Embryonic facial prominence (tissue), 1 donor: ENCODE data around the gene NDN.
"Not testable (repeated sequence)": the region's sequence is repeated elsewhere in the genome, so short reads cannot be mapped to it uniquely, and the experiment has no call there.

Experiments used
- DNase-seq: peaks from one replicate; pipeline ENCODE4 v3.0.0-alpha.2; 2016; ENCODE audit errors: extremely low spot score

NDN gene, protein sequence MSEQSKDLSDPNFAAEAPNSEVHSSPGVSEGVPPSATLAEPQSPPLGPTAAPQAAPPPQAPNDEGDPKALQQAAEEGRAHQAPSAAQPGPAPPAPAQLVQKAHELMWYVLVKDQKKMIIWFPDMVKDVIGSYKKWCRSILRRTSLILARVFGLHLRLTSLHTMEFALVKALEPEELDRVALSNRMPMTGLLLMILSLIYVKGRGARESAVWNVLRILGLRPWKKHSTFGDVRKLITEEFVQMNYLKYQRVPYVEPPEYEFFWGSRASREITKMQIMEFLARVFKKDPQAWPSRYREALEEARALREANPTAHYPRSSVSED

GRCh38 chr15:23687143-23687470 is at the start of gene NDN:
NDN (minus strand) TSS chr15:23687305; CDS start chr15:23687217, 88 bp downstream.
- DNase-seq, result no peak

DNA sequence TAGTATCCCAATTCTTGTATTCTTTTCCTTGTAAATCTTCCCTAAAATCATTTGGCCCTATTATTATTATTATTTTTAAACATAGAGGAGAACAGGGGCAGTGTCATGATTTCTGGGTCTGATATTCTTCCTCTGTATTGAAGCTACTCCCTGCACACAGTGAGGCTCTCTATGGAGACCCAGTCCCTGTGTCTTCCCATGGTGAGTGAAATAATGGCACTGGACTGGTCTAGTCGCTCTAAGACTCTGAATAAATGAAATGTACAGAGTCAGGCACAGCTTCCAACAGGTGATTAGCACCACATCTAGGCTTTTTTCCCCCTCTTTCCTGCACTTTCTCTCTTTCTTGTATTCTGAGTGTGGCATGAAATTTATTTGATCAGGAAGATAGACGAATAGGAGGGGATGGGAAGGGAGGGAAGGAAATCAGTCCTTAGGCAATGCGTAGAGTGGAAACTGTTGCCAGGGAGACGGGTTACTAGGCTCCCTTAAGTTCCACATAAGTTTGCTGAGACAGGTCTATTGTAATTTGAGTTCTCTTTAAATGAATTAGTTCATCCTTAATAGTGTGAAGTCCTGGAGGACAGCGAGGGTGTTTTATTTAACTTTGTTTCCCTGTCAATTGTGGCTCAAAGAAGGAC is 49.0 kb upstream of the NDN start:
- no peak for DNase-seq

- no peak for DNase-seq
These were observed 47.8 kb upstream of the NDN start for GRCh38 chr15:23734862-23735261.

- not testable (repeated sequence) for DNase-seq
These were observed 27.0 kb upstream of the NDN start for GRCh38 chr15:23713874-23714656.

DNA sequence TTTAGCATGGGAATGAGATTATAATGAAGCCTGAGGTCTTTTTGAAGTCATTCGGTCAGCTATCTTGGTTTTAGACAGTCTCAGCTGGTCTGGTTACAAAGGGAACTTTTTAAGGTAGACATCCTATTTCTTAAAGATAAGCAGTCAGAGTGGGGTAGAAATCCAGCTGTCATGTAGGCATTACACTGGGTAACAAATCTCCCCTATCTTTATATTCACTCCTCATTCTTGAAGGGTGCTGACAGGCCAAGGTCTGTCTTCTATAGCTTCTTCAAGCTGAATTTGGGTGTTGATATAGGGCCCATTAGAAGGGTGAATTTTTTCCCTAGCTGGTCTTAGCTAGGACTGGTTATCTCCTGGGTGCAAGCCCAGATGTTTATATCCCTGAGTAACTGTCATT is 21.2 kb upstream of the NDN start:
- DNase-seq, result no peak

DNA sequence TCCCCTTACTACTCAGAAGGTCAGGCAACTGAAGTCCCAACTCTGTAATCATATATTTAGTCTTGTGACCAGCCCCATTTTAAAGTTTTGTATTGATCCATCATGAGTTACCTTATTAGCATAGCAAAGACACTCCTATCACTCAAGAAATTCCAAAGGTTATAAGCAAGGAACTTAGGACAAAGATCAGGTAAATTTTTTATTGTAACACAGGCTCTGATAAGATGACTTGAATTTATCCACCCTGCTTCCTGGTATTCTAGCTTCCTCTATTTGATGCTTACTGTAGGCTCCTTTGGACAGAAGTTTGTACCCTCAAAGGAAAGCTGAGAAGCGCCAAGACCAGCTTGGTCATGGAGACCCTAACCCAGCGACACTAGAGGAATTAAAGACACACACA is 8.2 kb upstream of the NDN start:
- no peak for DNase-seq

- DNase-seq, result no peak
These were observed 7.5 kb upstream of the NDN start for GRCh38 chr15:23694592-23694991.

DNA sequence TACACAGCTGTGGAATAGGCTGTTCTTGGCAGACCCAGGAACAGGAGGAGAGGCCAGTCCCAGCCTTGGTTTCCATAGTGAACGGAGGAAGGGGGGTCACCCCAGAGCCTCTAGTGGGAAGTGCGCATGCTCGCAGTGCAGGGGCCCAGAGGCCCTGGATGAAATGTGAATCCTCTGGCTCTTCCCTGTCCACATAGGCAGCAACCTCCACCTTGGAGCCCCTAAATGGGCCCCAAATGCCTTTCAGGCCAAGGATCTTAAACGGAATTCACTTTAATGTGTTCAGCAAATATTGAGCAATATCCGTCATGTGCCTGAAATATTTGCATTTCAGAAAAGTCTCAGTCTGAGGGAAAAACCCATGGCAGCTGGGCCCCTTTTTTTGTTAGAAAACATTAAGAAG is 3.3 kb upstream of the NDN start:
- peak; percentile 76 for DNase-seq

DNA sequence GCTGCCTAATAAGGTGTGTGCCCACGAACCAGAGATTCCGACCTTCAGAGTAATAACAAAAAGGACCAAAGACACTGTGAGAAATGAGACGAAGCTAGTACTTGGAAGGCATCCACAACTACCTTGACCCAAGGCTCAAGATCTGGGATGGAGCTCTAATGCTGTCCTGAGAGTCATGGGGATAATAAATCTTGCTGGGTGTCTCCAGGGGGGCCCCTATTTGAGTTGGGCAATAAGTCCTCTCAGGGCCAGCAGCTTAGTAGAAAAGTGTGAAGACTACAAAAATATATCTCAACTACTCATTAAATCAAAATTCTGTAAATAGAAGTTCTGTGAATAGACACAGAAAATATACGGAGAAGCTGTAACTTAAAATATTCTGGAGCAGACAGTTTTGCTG is 2.9 kb upstream of the NDN start:
- no peak for DNase-seq

DNA sequence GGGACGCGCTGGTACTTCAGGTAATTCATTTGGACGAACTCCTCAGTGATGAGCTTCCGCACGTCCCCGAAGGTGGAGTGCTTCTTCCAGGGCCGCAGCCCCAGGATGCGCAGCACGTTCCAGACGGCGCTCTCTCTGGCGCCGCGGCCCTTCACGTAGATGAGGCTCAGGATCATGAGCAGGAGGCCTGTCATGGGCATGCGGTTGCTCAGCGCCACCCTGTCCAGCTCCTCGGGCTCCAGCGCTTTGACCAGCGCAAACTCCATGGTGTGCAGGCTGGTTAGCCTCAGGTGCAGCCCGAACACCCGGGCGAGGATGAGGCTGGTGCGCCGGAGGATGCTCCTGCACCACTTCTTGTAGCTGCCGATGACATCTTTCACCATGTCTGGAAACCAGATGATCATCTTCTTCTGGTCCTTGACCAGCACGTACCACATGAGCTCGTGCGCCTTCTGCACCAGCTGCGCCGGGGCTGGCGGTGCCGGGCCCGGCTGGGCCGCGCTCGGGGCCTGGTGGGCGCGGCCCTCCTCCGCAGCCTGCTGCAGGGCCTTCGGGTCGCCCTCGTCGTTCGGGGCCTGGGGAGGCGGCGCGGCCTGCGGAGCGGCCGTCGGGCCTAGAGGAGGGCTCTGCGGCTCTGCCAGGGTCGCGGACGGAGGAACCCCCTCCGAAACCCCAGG is 501 bp downstream of the NDN start:
- no peak for DNase-seq

DNA sequence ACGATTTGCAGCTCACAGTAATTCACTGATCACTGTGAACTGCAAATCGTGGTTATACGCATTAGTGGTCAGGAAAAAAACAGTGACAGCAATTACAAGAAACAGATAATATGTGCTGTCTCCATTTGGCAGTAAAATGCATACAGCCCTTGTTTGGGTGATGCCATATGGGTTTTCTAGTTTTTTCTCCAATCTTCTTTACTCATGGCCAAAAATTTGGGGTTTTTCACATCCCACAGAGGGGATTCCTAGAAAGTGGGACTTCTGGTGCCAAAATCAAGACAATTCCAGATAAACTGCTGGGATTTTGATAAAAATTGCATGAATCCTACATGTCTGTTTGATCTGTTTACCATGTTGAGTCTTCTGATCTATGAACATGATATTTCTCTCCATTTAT is 15.6 kb downstream of the NDN start:
- DNase-seq, result no peak

DNA sequence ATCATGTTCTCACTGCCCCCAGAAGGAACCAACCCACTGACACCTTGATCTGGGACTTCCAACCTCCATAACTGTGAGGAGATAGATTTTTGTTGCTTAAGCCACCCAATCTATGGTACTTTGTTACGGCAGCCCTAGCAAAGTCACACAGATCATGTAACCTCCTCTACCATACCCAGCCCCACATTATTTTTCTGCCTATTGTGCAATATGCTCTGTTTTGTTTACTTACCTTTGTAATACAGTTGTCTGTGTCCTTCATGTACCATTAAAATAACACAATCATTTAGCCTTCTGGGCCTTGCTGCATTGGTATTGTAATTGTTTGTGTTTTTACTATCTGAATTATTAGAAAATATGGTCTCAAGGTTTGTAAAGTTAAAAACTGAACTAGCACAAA is 16.1 kb downstream of the NDN start:
- no peak for DNase-seq

- DNase-seq, result no peak
These were observed 23.9 kb downstream of the NDN start for GRCh38 chr15:23663232-23663631.

DNA sequence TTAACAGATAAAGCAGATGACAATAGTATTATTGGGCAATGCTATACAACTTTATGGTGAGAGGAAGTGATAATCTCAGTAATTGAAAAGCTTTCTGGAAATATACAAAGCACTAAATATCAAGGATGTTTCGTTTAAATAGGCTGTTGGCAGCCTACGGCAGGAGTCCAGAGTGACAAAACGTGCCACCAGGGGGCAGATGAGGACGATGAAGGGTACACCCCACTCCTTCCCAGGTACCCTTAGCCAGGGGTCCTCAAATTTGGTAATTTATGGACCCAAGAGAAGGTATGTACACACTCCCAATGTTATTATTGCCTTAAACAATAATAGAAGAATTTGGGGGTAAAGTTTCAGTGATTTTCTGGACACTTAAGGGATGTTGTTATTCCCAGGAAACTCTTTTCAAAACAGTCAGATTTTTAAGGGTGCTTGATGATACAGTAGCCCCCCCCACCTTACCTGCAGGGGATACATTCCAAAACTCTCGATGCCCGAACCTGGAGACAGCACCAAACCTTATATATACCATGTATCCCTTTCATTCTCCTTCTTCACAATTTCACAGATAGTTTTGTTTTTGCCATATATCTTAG is 38.1 kb downstream of the NDN start:
- no peak for DNase-seq

GRCh38 chr15:23647421-23648370 is 39.4 kb downstream of the NDN start, which contains the start of gene MAGEL2:
MAGEL2 (minus strand) TSS chr15:23647867; CDS start chr15:23647742, 125 bp downstream.
- DNase-seq, result peak; percentile 35

DNA sequence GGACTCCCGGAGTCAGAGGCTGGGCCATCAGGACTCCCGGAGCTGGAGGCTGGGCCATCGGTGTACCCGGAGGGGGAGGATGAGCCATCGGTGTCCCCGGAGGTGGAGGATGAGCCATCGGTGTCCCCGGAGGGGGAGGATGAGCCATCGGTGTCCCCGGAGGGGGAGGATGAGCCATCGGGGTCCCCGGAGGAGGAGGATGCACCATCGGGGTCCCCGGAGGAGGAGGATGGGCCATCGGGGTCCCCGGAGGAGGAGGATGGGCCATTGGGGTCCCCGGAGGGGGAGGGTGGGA is 40.2 kb downstream of the NDN start:
- no peak for DNase-seq

GRCh38 chr15:23646165-23647000 is 40.7 kb downstream of the NDN start:
- DNase-seq, result no peak

- DNase-seq, result no peak
These were observed 41.5 kb downstream of the NDN start for GRCh38 chr15:23645371-23646164.

GRCh38 chr15:23644829-23645228 is 42.3 kb downstream of the NDN start:
- no peak for DNase-seq
